ENCODE measurements around the gene ECHS1.

ECHS1 gene

GRCh38 chr10:133351408-133352318 is 21.5 kb downstream of the ECHS1 start:
- TF ChIP-seq CTCF (conservative IDR thresholded peaks at IDR 0.05; ENCODE audit: low read length): no peak
- no peak for DNase-seq (ENCODE audit: low read depth)
- no peak overlapping the region for H3K4me3 ChIP-seq (ENCODE audit: low read length)

- TF ChIP-seq CTCF (conservative IDR thresholded peaks at IDR 0.05; ENCODE audit: low read length): no peak
- no peak overlapping the region for H3K4me3 ChIP-seq (ENCODE audit: low read length)
- DNase-seq (ENCODE audit: low read depth): no peak
Measured at GRCh38 chr10:133350950-133351329, 22.2 kb downstream of the ECHS1 start.

GRCh38 chr10:133350283-133350949 is 22.7 kb downstream of the ECHS1 start:
- no peak for DNase-seq (ENCODE audit: low read depth)
- H3K4me3 ChIP-seq (ENCODE audit: low read length): no peak overlapping the region
- TF ChIP-seq CTCF (conservative IDR thresholded peaks at IDR 0.05; ENCODE audit: low read length): no peak

GRCh38 chr10:133349577-133350011 is 23.6 kb downstream of the ECHS1 start:
- no peak overlapping the region for H3K4me3 ChIP-seq (ENCODE audit: low read length)
- no peak for DNase-seq (ENCODE audit: low read depth)
- no peak for TF ChIP-seq CTCF (conservative IDR thresholded peaks at IDR 0.05; ENCODE audit: low read length)

- H3K4me3 ChIP-seq (ENCODE audit: low read length): no peak overlapping the region
- DNase-seq (ENCODE audit: low read depth): no peak
- no peak for TF ChIP-seq CTCF (conservative IDR thresholded peaks at IDR 0.05; ENCODE audit: low read length)
Measured at GRCh38 chr10:133349160-133349568, 24.0 kb downstream of the ECHS1 start.

GRCh38 chr10:133347710-133348517 is 25.2 kb downstream of the ECHS1 start:
- no peak for TF ChIP-seq CTCF (conservative IDR thresholded peaks at IDR 0.05; ENCODE audit: low read length)
- H3K4me3 ChIP-seq (ENCODE audit: low read length): no peak overlapping the region
- no peak for DNase-seq (ENCODE audit: low read depth)

Data from AG10803 (cell line).